ENCODE data around the gene FMN1.

The FMN1 gene

GRCh38 chr15:33005582-33005981, 188.9 kb downstream of the FMN1 start:
- no peak for DNase-seq

GRCh38 chr15:33001926-33002325, 192.6 kb downstream of the FMN1 start:
- no peak for DNase-seq

- DNase-seq = no peak
Measured at GRCh38 chr15:32998979-32999672, 195.4 kb downstream of the FMN1 start.

GRCh38 chr15:32998182-32998581, 196.3 kb downstream of the FMN1 start:
- no peak for DNase-seq

- no peak for DNase-seq
Measured at GRCh38 chr15:32994810-32995424, 199.6 kb downstream of the FMN1 start.

GRCh38 chr15:32993285-32993684, 201.2 kb downstream of the FMN1 start:
- no peak for DNase-seq

- no peak for DNase-seq
Measured at GRCh38 chr15:32991619-32992111, 202.8 kb downstream of the FMN1 start.

- no peak for DNase-seq
Measured at GRCh38 chr15:32990071-32990470, 204.4 kb downstream of the FMN1 start.

GRCh38 chr15:32987067-32987466, 207.4 kb downstream of the FMN1 start:
- DNase-seq = no peak

- DNase-seq = no peak
Measured at GRCh38 chr15:32986147-32986546, 208.4 kb downstream of the FMN1 start.

- no peak for DNase-seq
Measured at GRCh38 chr15:32983679-32984078, 210.8 kb downstream of the FMN1 start.

GRCh38 chr15:32982001-32982400, 212.5 kb downstream of the FMN1 start:
- DNase-seq = no peak

- DNase-seq = no peak
Measured at GRCh38 chr15:32981536-32981935, 213.0 kb downstream of the FMN1 start.

- DNase-seq = no peak
Measured at GRCh38 chr15:32979710-32980109, 214.8 kb downstream of the FMN1 start.

- no peak for DNase-seq
Measured at GRCh38 chr15:32977506-32977905, 217.0 kb downstream of the FMN1 start.

- no peak for DNase-seq
Measured at GRCh38 chr15:32974691-32975090, 219.8 kb downstream of the FMN1 start.

- DNase-seq = no peak
Measured at GRCh38 chr15:32972686-32973085, 221.8 kb downstream of the FMN1 start.

GRCh38 chr15:32970847-32971246, 223.7 kb downstream of the FMN1 start:
- DNase-seq = no peak

- no peak for DNase-seq
Measured at GRCh38 chr15:32967521-32967920, 227.0 kb downstream of the FMN1 start.

GRCh38 chr15:32966512-32966911, 228.0 kb downstream of the FMN1 start:
- no peak for DNase-seq

GRCh38 chr15:32965897-32966296, 228.6 kb downstream of the FMN1 start:
- DNase-seq = no peak

- no peak for DNase-seq
Measured at GRCh38 chr15:32959077-32959476, 235.4 kb downstream of the FMN1 start.

GRCh38 chr15:32957219-32957618, 237.3 kb downstream of the FMN1 start:
- no peak for DNase-seq

GRCh38 chr15:32956711-32957110, 237.8 kb downstream of the FMN1 start:
- DNase-seq = no peak

- DNase-seq = no peak
Measured at GRCh38 chr15:32956006-32956405, 238.5 kb downstream of the FMN1 start.
